HEK293T (cell line): ENCODE measurements around the gene CPB2.

Experiments
- CTCF ChIA-PET: fragments of 350-600 bp; formaldehyde crosslinking; extraction: SDS; loops from one replicate; lab custom pipeline; 2021; ENCODE audit warnings: antibody characterized with exemption, inconsistent platforms; lab: Yijun Ruan, JAX
- POLR2A ChIA-PET: fragments of 350-600 bp; formaldehyde crosslinking; extraction: SDS; loops from one replicate; lab custom pipeline; 2020; ENCODE audit warnings: antibody characterized with exemption, inconsistent platforms; lab: Yijun Ruan, JAX
- DNase-seq: peaks from one replicate; pipeline ENCODE4 v3.0.0; 2012; ENCODE audit warnings: mixed read lengths; ENCODE audit errors: extremely low spot score
- ARNT ChIP-seq: fragments of 450-650 bp; IDR thresholded peaks from 2 replicates; pipeline ENCODE4 v1.6.1; 2017; ENCODE audit warnings: mild to moderate bottlenecking
- BHLHE40 ChIP-seq: fragments of 450-650 bp; IDR thresholded peaks from 2 replicates; pipeline ENCODE4 v1.6.1; 2016; ENCODE audit warnings: mild to moderate bottlenecking, moderate library complexity, borderline replicate concordance
- CTBP1 ChIP-seq: fragments of 450-650 bp; IDR thresholded peaks from 2 replicates; pipeline ENCODE4 v1.6.1; 2016; ENCODE audit warnings: borderline replicate concordance
- ELF4 ChIP-seq: fragments of 450-650 bp; IDR thresholded peaks from 2 replicates; pipeline ENCODE4 v1.6.1; 2017; ENCODE audit warnings: antibody characterized with exemption
- FOXA1 ChIP-seq: fragments of 450-650 bp; IDR thresholded peaks from 2 replicates; pipeline ENCODE4 v1.6.1; 2016; ENCODE audit warnings: mild to moderate bottlenecking
- FOXK2 ChIP-seq: fragments of 450-650 bp; IDR thresholded peaks from 2 replicates; pipeline ENCODE4 v1.6.1; 2016; ENCODE audit warnings: mild to moderate bottlenecking
- FOXM1 ChIP-seq: fragments of 450-650 bp; IDR thresholded peaks from 2 replicates; pipeline ENCODE4 v1.6.1; 2017; ENCODE audit warnings: mild to moderate bottlenecking, borderline replicate concordance
- HDGF ChIP-seq: fragments of 450-650 bp; IDR thresholded peaks from 2 replicates; pipeline ENCODE4 v1.6.1; 2017; ENCODE audit warnings: antibody characterized with exemption, borderline replicate concordance
- L3MBTL2 ChIP-seq: fragments of 450-650 bp; conservative IDR thresholded peaks from 2 replicates; pipeline ENCODE4 v1.6.1; 2016; ENCODE audit warnings: mild to moderate bottlenecking
- LEF1 ChIP-seq: fragments of 450-650 bp; IDR thresholded peaks from 2 replicates; pipeline ENCODE4 v1.6.1; 2017; ENCODE audit warnings: mild to moderate bottlenecking, borderline replicate concordance
- NFRKB ChIP-seq: fragments of 450-650 bp; IDR thresholded peaks from 2 replicates; pipeline ENCODE4 v1.6.1; 2016; ENCODE audit warnings: mild to moderate bottlenecking, moderate library complexity
- PKNOX1 ChIP-seq: fragments of 450-650 bp; IDR thresholded peaks from 2 replicates; pipeline ENCODE4 v1.6.1; 2016
- SP1 ChIP-seq: fragments of 450-650 bp; IDR thresholded peaks from 2 replicates; pipeline ENCODE4 v1.6.1; 2017
- SUZ12 ChIP-seq: fragments of 450-650 bp; IDR thresholded peaks from 2 replicates; pipeline ENCODE4 v1.6.1; 2016; ENCODE audit warnings: mild to moderate bottlenecking
- TARDBP ChIP-seq: fragments of 450-650 bp; IDR thresholded peaks from 2 replicates; pipeline ENCODE4 v1.6.1; 2016
- ZNF384 ChIP-seq: fragments of 450-650 bp; IDR thresholded peaks from 2 replicates; pipeline ENCODE4 v1.6.1; 2016

The CPB2 gene

GRCh38 chr13:46124531-46124966 is 19.7 kb upstream of the CPB2 start:
- no peak for TF ChIP-seq FOXA1
- TF ChIP-seq BHLHE40: no peak
- TF ChIP-seq SP1: no peak
- no peak for TF ChIP-seq SUZ12
- no peak for TF ChIP-seq ARNT
- TF ChIP-seq NFRKB: no peak
- no peak for TF ChIP-seq CTBP1
- TF ChIP-seq LEF1: no peak
- no peak for TF ChIP-seq FOXM1
- TF ChIP-seq TARDBP: no peak
- no peak for TF ChIP-seq ELF4
- no peak for TF ChIP-seq FOXK2
- DNase-seq: no peak
- CTCF ChIA-PET: no interaction called here

GRCh38 chr13:46122304-46122703 is 17.5 kb upstream of the CPB2 start:
- TF ChIP-seq ARNT (no peak), FOXK2 (no peak), ZNF384 (no peak), LEF1 (no peak), L3MBTL2 (no peak), TARDBP (no peak), CTBP1 (no peak), ELF4 (no peak), FOXA1 (no peak), FOXM1 (no peak), HDGF (no peak), SP1 (no peak), NFRKB (no peak), SUZ12 (no peak), PKNOX1 (no peak), BHLHE40 (no peak)
- POLR2A ChIA-PET: no interaction called here
- CTCF ChIA-PET: no interaction called here
- DNase-seq: no peak

More at GRCh38 chr13:46124531-46124966, 19.7 kb upstream of the CPB2 start:
- POLR2A ChIA-PET: no interaction called here

DNA sequence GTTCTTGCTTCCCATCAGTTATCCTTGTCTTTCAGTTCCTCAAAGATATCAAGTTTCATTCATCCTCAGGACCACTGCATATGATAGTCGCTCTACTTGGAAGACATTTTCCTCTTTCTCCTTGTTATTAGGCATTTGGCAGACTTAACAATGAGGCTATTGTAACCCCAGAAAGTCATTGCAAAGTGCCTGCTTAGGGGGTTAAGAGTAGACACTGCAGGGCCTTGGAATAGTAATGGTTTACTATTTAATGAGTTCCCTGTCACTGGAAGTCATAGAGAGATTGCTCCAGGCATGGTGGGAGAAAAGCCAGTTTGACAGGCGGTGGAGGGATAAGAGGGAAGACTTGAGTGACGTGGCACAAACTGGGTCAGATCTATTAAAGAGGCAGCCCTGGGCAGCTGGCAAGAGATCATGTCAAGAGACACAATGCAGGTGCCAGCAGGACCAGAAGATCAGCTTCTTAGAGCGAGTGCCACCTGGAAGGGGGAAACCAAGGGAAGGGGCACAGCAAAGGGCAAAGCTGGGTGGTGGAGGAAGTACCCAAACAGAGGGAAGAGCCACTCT is 16.8 kb upstream of the CPB2 start:
- ChIA-PET POLR2A (no interaction called here), CTCF (no interaction called here)
- no peak for DNase-seq
- TF ChIP-seq FOXM1: no peak
- TF ChIP-seq HDGF: no peak
- TF ChIP-seq ARNT: no peak
- TF ChIP-seq L3MBTL2: no peak
- no peak for TF ChIP-seq SUZ12
- TF ChIP-seq BHLHE40: no peak
- no peak for TF ChIP-seq PKNOX1
- no peak for TF ChIP-seq ZNF384
- no peak for TF ChIP-seq SP1
- no peak for TF ChIP-seq FOXA1
- TF ChIP-seq CTBP1: no peak
- no peak for TF ChIP-seq ELF4
- TF ChIP-seq FOXK2: no peak
- TF ChIP-seq TARDBP: no peak
- no peak for TF ChIP-seq LEF1
- TF ChIP-seq NFRKB: no peak

- ChIA-PET CTCF (no interaction called here), POLR2A (no interaction called here)
- DNase-seq: no peak
- TF ChIP-seq ZNF384 (no peak), CTBP1 (no peak), PKNOX1 (no peak), NFRKB (no peak), L3MBTL2 (no peak), SP1 (no peak), SUZ12 (no peak), FOXA1 (no peak), ARNT (no peak), LEF1 (no peak), TARDBP (no peak), ELF4 (no peak), FOXK2 (no peak), FOXM1 (no peak), BHLHE40 (no peak), HDGF (no peak)
These were observed 16.2 kb upstream of the CPB2 start for GRCh38 chr13:46121033-46121432.

DNA sequence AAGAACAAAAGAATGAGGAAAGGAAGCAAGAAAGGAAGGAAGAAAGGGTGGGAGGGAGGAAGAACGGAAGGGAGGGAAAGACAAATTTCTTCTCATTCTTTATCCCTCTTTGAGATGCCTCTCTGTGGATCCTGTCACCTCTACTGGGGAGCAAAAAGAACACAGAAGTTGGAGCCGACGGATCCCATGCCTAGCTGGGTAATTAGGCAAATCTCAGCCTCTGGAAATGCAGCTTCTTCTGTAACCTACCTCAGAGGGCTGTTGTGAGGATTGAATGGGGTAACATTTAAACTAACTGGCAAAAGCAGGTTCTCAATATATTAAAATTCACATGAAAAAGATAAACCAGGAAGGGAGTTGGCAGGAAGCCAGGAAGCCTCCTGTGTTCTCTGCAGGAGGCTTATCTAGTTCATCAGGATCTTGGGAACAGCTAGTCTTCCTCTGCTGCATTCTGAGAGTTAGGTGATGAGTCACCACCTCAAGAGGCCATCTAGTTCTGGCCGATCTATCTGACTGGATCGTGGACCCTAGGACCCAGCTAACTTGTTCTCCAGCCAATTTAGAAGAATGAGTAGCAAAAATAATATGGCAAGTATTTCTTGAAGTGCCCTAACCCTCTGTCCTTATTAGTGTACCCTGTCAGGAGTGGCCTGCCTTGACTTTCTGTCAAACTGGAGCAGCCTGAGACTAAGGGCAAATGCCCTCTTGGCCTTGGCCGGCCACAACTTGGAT is 15.2 kb upstream of the CPB2 start:
- ChIA-PET CTCF (no interaction called here), POLR2A (no interaction called here)
- TF ChIP-seq NFRKB (no peak), TARDBP (no peak), L3MBTL2 (no peak), HDGF (no peak), ELF4 (no peak)
- peak; percentile 26 for DNase-seq
